HG02571 (cell line): ENCODE measurements around the gene ACAA2.

ENCODE experiments used
- ATAC-seq: cut with Tn5 transposase; IDR thresholded peaks from one replicate; pipeline ENCODE4 v1.9.1; 2021; ENCODE audit warnings: mild to moderate bottlenecking, moderate library complexity; ENCODE audit not compliant: unreplicated experiment

ACAA2 gene

GRCh38 chr18:49768051-49768391 is 45.3 kb downstream of the ACAA2 start:
- no peak for ATAC-seq

- no peak for ATAC-seq
Measured at GRCh38 chr18:49767111-49768050, 46.0 kb downstream of the ACAA2 start.

- no peak for ATAC-seq
Measured at GRCh38 chr18:49766646-49767045, 46.7 kb downstream of the ACAA2 start.

- no peak for ATAC-seq
Measured at GRCh38 chr18:49764032-49764431, 49.3 kb downstream of the ACAA2 start.

- ATAC-seq = no peak
Measured at GRCh38 chr18:49763590-49763989, 49.7 kb downstream of the ACAA2 start.

- ATAC-seq = no peak
Measured at GRCh38 chr18:49762191-49763077, 50.9 kb downstream of the ACAA2 start.

- ATAC-seq = no peak
Measured at GRCh38 chr18:49761771-49762170, 51.6 kb downstream of the ACAA2 start.

GRCh38 chr18:49758263-49758610 is 55.1 kb downstream of the ACAA2 start:
- no peak for ATAC-seq

- no peak for ATAC-seq
Measured at GRCh38 chr18:49757513-49758262, 55.6 kb downstream of the ACAA2 start.

- no peak for ATAC-seq
Measured at GRCh38 chr18:49756671-49757362, 56.5 kb downstream of the ACAA2 start.

GRCh38 chr18:49756135-49756534 is 57.2 kb downstream of the ACAA2 start:
- no peak for ATAC-seq

GRCh38 chr18:49755489-49755888 is 57.8 kb downstream of the ACAA2 start:
- no peak for ATAC-seq

GRCh38 chr18:49754866-49755265 is 58.5 kb downstream of the ACAA2 start:
- no peak for ATAC-seq

GRCh38 chr18:49753643-49754042 is 59.7 kb downstream of the ACAA2 start:
- no peak for ATAC-seq

GRCh38 chr18:49752095-49752457 is 61.3 kb downstream of the ACAA2 start:
- ATAC-seq = no peak

- ATAC-seq = no peak
Measured at GRCh38 chr18:49751427-49752094, 61.8 kb downstream of the ACAA2 start.

- ATAC-seq = no peak
Measured at GRCh38 chr18:49749563-49749962, 63.8 kb downstream of the ACAA2 start.

GRCh38 chr18:49747876-49748275 is 65.5 kb downstream of the ACAA2 start:
- ATAC-seq = no peak

- no peak for ATAC-seq
Measured at GRCh38 chr18:49745045-49746014, 68.0 kb downstream of the ACAA2 start.
